Thyroid gland (tissue), 4 donors: Measurements from ENCODE around the gene NUMBL. TPM values are rescaled to one million over a fixed set of nuclear protein-coding genes. Genes with fewer than 3 reads are reported as not detected.

Experiments used
- DNase-seq, 2 donors: peaks; one replicate each; pipeline ENCODE4 v3.0.0-alpha.2; 2019
- H3K27ac ChIP-seq, 3 donors: fragments of 200-600 bp; sonication (generic); 1 replicate in 2 of 3; 2 replicates in 1 of 3; pipeline ENCODE4 v1.5.1; 2016 to 2019; ENCODE audit warnings: mild to moderate bottlenecking in 1 of 3, moderate library complexity in 1 of 3
- H3K27me3 ChIP-seq: fragments of 200-600 bp; sonication (generic); one replicate; pipeline ENCODE4 v1.5.1; 2019
- H3K36me3 ChIP-seq, 2 donors: fragments of 200-600 bp; sonication (generic); one replicate each; pipeline ENCODE4 v1.5.1; 2016 to 2019
- H3K4me1 ChIP-seq, 2 donors: fragments of 200-600 bp; sonication (generic); one replicate each; pipeline ENCODE4 v1.5.1; 2017 to 2019
- H3K4me3 ChIP-seq, 3 donors: fragments of 200-600 bp; sonication (generic); replicated peaks in 1 of 3; 1 replicate in 2 of 3; 2 replicates in 1 of 3; pipeline ENCODE4 v1.5.1; 2016; ENCODE audit warnings: mild to moderate bottlenecking in 1 of 3
- H3K9me3 ChIP-seq: fragments of 200-600 bp; sonication (generic); one replicate; pipeline ENCODE4 v1.5.1; 2017
- POLR2A ChIP-seq, 2 donors: fragments of 450-650 bp; IDR thresholded peaks; one replicate each; pipeline ENCODE4 v1.6.1; 2017; ENCODE audit warnings: antibody characterized with exemption in 2 of 2, mild to moderate bottlenecking in 2 of 2, moderate library complexity in 1 of 2
- WGBS, 2 donors: methylation state at CpG; one replicate each; pipeline ENCODE4 v1.1.5; 2017; 5-methylcytosine and 5-hydroxymethylcytosine counted together
- intact Hi-C: fragments of 100-400 bp; cut with DNase I; formaldehyde crosslinking; loops from one replicate; pipeline ENCODE4 v1.15.1; 2023
- total RNA-seq, 4 donors: library from RNA; depleted of rRNA; stranded (reverse); fragments of >200 nt; gene quantifications; one replicate each; pipeline ENCODE4 v1.2.3, GENCODE V29; 2016
- TF ChIP-seq, protein P1 (sequence below), 6 experiments: fragments of 200-600 bp in 3 of 6; fragments of 450-650 bp in 3 of 6; sonication (generic) in 3 of 6; IDR thresholded peaks; one replicate each; pipeline ENCODE4 v1.5.1; 2016 to 2019; ENCODE audit warnings: antibody characterized with exemption in 6 of 6, mild to moderate bottlenecking in 2 of 6, inconsistent platforms in 1 of 6, moderate library complexity in 1 of 6

NUMBL gene
- total RNA-seq, 4 donors from 2014 or later = 14.2 to 22.5 (median 17.0) TPM

DNA sequence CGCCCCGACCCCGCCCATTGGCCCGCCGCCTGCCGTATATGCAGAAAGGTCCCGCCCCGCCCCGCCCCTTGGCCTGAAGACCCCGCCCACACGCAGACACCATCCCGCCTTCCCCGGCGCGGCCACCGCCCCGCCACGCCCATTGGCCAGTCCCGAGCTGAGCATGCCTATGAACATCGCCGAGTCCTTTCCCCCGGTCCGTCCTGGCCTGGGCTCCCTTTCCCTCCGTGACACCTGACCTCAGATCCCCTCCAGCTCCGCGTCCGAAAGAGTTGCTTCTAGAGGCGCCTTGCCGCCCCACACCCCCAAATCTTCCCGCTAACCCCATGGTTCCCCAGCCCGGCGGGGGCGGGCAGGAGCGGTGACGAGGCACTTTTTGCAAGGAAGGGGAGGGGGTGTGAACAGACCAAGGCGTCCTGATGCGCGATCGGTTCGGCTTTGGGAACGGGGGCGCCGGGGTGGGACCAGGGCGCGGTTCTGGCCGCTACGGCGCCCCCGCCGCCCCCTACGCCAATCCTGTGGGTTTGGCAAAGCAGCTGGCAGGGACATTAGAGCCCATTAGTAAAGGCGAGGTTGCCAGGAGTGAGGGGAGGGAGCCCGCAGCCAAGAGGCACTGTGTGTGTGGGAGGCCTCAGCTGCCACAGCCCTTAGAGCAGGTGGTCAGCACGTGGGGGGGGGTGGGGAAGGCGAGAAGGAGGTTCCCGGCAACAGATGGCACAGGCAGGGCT is 406 bp upstream of the NUMBL start:
- Histone ChIP-seq H3K4me1 (peaks cover 10 to 16% of the 10 kb centered on the region in 2 donors), H3K9me3 (no peaks in the 10 kb centered on the region), H3K4me3 (peak overlapping the region; percentile 16 to 83 (median 30)), H3K36me3 (peaks cover 0 to 12% of the 10 kb centered on the region in 2 donors), H3K27me3 (no peaks in the 10 kb centered on the region), H3K27ac (peak overlapping the region; percentile 39 to 72 (median 60))
- peak in 1 of 2 donors; percentile 46 for TF ChIP-seq POLR2A (IDR thresholded peaks at IDR 0.05)
- TF ChIP-seq, protein P1, sequence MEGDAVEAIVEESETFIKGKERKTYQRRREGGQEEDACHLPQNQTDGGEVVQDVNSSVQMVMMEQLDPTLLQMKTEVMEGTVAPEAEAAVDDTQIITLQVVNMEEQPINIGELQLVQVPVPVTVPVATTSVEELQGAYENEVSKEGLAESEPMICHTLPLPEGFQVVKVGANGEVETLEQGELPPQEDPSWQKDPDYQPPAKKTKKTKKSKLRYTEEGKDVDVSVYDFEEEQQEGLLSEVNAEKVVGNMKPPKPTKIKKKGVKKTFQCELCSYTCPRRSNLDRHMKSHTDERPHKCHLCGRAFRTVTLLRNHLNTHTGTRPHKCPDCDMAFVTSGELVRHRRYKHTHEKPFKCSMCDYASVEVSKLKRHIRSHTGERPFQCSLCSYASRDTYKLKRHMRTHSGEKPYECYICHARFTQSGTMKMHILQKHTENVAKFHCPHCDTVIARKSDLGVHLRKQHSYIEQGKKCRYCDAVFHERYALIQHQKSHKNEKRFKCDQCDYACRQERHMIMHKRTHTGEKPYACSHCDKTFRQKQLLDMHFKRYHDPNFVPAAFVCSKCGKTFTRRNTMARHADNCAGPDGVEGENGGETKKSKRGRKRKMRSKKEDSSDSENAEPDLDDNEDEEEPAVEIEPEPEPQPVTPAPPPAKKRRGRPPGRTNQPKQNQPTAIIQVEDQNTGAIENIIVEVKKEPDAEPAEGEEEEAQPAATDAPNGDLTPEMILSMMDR (IDR thresholded peaks at IDR 0.05) = no peak
- 5 to 27% methylated on average over 6 to 12 of the region's 56 CpGs for WGBS, 2 donors
- peak; percentile 93 to 94 for DNase-seq
- intact Hi-C loops = no loop called here

DNA sequence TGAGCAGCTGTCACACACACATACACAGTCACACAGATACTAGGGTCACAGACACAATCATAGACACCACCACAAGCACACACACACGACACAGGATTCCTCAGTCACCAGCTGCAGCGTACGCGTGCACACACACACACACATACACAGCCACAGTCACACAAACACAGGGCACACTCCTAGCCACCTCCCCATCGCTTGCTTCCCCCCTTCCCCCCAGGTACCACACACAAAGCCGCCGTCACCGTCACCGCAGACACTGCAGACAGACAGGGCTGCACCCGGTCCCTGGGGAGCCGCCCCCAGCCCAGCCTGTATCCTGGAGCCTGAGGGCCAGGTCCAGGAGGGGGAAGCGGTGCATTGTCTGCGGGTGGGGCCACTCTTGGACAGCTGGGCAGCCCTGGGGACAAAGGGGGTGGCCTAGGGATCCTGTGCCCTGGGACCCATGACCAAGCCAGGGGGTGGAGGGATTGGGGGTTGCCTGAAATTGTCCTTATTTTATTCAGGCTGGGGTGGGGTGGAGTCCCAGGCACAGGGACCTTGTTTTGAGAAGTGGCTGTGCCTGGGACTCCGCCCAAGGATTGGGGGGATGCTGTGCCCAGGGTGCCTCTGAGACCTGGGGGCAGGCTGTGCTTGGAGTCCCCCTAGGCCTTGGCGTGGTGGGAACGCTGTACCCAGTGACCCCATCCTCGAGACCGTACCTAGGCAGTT is 957 bp downstream of the NUMBL start:
- TF ChIP-seq, protein P1 (IDR thresholded peaks at IDR 0.05) = no peak
- no peak for TF ChIP-seq POLR2A (IDR thresholded peaks at IDR 0.05)
- H3K27ac ChIP-seq = peak overlapping the region; percentile 17 to 72 (median 59)
- H3K4me1 ChIP-seq = peaks cover 10 to 16% of the 10 kb centered on the region in 2 donors
- peaks cover 0 to 16% of the 10 kb centered on the region in 2 donors for H3K36me3 ChIP-seq
- no peaks in the 10 kb centered on the region for H3K9me3 ChIP-seq
- H3K4me3 ChIP-seq = peak overlapping the region in 2 of 3 donors; percentile 30 to 83
- intact Hi-C loops = no loop called here
- H3K27me3 ChIP-seq = no peaks in the 10 kb centered on the region
- 50 to 60% methylated on average over 13 to 15 of the region's 18 CpGs for WGBS, 2 donors
- no peak for DNase-seq

DNA sequence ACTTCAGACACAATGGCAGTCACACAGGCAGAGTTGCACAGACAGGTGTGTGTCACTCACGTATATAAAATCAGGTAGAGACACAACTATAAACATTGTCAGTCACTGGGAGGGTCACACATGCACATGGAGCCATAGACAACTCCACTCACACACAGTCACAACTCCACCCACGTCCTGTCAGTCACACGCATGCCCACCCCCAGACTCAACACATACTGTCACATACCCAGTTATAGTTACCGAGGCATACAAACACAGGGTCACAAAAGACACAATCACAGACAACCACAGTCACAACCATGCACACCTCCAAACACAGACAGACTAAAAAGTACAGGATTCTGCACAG is 1.5 kb downstream of the NUMBL start:
- WGBS, 2 donors = 80 to 88% methylated on average over 4 of the region's 4 CpGs
- peaks cover 10 to 16% of the 10 kb centered on the region in 2 donors for H3K4me1 ChIP-seq

DNA sequence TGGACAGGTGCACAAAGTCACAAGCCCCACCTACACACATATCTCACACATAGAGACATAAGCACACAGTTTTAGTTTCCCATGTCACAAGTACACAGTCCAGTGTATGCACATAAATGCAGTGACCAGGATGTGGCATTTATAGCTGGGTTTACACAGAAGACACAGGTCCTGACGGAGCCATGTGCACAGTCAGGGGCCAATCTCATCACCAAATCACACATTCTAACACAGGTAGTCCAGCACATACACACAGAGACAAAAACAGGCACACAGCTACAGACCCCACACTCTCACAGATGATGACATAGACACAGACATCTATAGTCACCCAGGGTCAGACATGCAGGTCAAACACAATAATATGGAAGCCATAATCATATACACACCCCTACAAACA is 2.1 kb downstream of the NUMBL start:
- H3K27ac ChIP-seq = no peak overlapping the region
- intact Hi-C loops = no loop called here
- peaks cover 0 to 5% of the 10 kb centered on the region in 2 donors for H3K36me3 ChIP-seq
- H3K4me1 ChIP-seq = peaks cover 10 to 16% of the 10 kb centered on the region in 2 donors
- no peak for DNase-seq
- 83 to 100% methylated on average over 1 of the region's 1 CpG for WGBS, 2 donors
- H3K4me3 ChIP-seq = no peak overlapping the region
- H3K9me3 ChIP-seq = no peaks in the 10 kb centered on the region
- no peak for TF ChIP-seq POLR2A (IDR thresholded peaks at IDR 0.05)
- TF ChIP-seq, protein P1 (IDR thresholded peaks at IDR 0.05) = no peak
- no peaks in the 10 kb centered on the region for H3K27me3 ChIP-seq

More for the DNA sequence above, 1.5 kb downstream of the NUMBL start:
- DNase-seq = no peak
- Histone ChIP-seq H3K27ac (no peak overlapping the region), H3K36me3 (peaks cover 0 to 10% of the 10 kb centered on the region in 2 donors), H3K27me3 (no peaks in the 10 kb centered on the region), H3K9me3 (no peaks in the 10 kb centered on the region), H3K4me3 (peak overlapping the region in 1 of 3 donors; percentile 83)
- TF ChIP-seq, protein P1 (IDR thresholded peaks at IDR 0.05) = no peak
- TF ChIP-seq POLR2A (IDR thresholded peaks at IDR 0.05) = no peak
- intact Hi-C loops = no loop called here
